ENCODE data around the gene SNCA.

GRCh38 chr4:89723096-89723495 lies 113.9 kb downstream of the SNCA start:
- TF ChIP-seq CTCF (IDR thresholded peaks at IDR 0.05) = no peak
- no peak for TF ChIP-seq POLR2A (IDR thresholded peaks at IDR 0.05)
- TF ChIP-seq EP300 (IDR thresholded peaks at IDR 0.05) = no peak
